Colon (tissue), 2 donors: ENCODE data around the gene COG2.
"Not testable (repeated sequence)": the region's sequence is repeated elsewhere in the genome, so short reads cannot be mapped to it uniquely, and the experiment has no call there.

ENCODE experiments used
- FAIRE-seq: peaks from 2 replicates; lab custom pipeline; 2012; peaks lifted over from hg19 to GRCh38; lab: Jason Lieb, UNC
- donor health status: control.
- donor health status: control.

COG2 gene

DNA sequence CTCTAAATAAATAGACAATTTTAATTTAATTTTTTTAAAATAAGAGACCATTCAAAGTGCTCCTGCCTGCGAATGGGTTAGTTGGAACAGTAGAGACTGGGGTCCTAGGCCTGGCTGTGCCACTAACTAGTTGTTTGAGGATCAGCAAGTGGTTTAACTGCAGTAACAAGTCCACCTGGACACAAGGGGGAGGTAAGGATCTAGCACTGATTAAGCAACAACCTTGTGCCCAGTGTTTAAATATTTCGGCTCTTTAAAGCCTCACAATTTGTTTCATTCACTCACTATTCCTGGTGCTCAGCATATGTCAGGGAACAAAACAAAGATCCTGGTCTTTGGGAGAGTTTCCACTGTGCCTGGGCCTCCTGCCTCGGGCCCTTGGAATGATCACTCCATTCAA lies 73.2 kb downstream of the COG2 start:
- no peak for FAIRE-seq

GRCh38 chr1:230716453-230716852 lies 74.2 kb downstream of the COG2 start:
- not testable (repeated sequence) for FAIRE-seq

DNA sequence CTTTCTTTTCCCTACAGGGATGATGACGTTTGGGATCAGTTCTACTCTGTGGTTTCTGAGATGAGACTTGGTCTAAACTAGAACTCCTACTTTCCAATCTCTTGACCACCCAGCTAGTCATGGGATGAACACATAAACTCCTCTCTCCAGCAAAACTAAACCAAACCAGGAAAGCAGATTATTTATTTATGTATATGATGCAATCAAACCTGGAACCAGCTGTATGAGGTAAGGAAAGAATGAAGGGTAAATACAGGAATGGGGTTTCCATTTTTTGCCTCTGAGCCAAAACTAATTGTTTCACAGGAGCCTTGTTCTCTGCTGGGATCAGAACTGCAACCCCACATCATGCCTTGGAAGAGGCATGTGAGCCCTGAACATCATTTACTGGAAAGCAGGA lies 75.0 kb downstream of the COG2 start:
- no peak for FAIRE-seq

DNA sequence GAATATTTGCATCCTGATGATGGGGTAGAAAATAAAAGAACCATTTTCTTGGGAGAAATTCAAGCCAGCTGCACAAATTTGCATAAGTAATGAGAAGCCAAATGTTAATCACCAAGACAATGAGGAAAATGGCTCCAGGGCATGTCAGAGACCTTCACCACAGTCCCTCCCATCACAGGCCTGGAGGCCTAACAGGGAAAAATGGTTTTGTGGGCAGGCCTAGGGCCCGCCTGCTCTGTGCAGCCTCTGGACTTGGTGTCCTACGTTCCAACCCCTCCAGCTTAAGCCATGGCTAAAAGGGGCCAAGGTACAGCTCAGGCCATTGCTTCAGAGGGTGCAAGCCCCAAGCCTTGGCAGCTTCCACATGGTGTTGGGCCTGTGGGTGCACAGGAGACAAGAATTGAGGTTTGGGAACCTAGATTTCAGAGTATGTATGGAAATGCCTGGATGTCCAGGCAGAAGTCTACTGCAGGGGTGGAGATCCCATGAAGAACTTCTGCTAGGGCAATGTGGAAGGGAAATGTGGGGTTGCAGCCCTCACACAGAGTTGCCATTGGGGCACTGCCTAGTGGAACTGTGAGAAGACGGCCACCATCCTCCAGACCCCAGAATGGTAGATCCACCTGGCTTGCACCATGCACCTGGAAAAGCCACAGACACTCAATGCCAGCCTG lies 79.7 kb downstream of the COG2 start:
- not testable (repeated sequence) for FAIRE-seq

DNA sequence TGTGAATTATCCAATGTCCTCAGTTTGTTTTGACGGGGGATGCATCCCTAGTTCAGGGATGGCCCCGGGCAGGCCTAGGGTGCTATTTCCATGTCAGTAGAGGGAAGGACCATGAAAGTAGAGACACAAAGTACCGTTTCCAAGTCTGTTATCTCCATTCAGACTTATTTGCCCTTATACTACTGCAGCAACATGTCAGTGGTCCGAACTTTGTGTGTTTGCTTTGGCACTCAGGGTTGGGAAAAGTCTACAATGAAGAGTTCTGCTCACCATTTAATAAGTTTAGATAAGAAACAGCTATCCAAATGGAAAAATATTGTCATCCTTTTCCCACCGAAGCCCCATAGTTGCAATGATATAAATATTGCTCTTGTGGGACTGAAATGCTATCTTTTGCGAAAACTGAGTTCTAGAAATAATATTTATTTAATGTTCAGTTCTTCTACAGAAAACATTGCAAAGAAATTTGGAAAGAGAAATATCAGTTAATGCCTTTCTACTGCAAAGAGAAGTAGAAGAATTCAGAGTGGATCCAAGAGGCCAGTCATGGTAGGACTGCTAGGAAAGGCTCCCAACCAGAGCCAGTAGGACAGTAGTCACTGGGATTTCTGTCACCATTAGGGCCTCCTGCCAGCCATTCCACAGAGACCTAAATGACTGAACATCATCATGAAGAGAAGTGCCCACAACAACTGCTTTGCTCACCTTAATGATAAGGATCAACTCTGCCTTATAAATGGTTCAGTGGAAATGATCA lies 83.2 kb downstream of the COG2 start:
- no peak for FAIRE-seq

GRCh38 chr1:230728710-230729392 lies 86.6 kb downstream of the COG2 start:
- FAIRE-seq: no peak

DNA sequence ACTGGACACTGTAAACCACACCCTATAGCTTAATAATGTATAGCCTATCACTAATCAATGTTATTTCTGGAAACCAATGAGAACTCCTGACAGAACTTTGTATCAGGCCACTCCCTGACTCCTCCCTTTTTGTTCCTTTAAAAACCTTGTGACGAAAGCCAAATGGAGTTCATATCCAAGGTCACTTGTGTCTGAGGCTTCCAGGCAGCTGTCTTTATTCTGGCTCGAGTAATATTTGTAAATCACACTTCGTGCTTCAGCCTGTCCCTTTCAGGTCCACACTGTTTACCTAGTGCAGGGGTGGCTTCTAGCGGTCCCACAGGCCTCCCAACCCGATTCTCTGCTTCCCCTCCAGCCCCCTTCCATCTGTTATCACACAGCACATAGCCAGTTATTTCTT lies 88.7 kb downstream of the COG2 start:
- FAIRE-seq: no peak

GRCh38 chr1:230735447-230735846 lies 93.2 kb downstream of the COG2 start:
- no peak for FAIRE-seq

DNA sequence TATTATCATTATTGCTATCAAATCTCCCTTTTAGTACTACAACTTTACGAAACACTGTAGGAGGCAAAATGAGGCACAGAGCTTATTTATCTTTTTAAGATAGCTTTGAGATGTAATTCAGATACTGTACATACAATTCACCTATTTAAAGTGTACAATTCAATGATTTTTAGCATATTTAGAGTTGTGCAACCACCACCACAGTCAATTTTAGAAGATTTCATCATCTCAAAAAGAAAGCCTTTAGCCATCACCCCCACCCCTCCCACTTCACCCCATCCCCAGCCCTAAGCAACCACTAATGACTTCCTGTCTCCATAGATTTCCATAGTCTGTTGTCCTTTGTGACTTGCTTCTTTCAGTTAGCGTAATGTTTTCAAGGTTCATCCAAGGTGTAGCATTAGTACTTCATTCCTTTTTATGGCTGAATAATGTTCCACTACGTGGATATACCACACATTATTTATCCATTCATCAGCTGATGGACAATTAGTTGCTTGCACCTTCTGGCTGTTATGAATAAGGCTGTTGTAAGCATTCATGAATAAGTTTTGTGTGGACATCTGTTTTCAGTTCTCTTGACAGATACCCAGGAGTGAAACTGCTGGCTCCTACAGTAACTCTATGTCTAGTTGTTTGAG lies 95.5 kb downstream of the COG2 start:
- FAIRE-seq: no peak

DNA sequence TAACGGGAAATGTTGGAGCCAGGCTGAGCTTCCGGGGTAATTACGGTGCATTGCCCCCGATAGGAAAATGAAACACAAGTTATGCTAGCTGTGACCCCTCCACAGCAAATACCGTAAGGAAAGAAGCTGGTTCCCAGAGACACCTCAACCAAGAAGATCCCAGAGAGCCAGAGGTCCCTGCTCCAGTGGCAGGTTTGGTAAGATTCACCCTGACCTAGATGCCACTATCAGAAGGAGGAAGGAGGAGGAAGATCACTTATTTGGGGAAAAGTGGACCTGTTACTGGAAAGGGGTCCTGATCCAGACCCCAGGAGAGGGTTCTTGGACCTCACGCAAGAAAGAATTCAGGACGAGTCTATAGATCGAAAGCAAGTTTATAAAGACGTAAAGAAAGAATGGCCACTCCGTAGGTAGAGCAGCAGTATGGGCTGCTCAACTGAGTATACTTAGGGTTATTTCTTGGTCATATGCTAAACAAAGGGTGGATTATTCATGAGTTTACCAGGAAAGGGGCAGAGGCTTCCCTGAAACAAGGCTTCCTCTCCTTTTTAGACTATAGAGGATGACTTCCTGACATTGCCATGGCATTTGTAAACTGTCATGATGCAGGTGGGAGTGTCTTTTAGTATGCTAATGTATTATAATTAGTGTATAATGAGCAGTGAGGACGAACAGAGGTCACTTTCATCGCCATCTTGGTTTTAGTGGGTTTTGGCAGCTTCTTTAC lies 97.4 kb downstream of the COG2 start:
- FAIRE-seq: no peak
